Adrenal gland (tissue), 5 donors: Measurements from ENCODE around the gene ZNF28.
"Not testable (repeated sequence)": the region's sequence is repeated elsewhere in the genome, so short reads cannot be mapped to it uniquely, and the experiment has no call there.

Experiments used
- CTCF ChIP-seq, 6 experiments: fragments of 450-650 bp in 4 of 6; fragments of 200-600 bp in 2 of 6; sonication (generic) in 1 of 6; IDR thresholded peaks; 1 replicate in 5 of 6; 2 replicates in 1 of 6; pipeline versions ENCODE4 v1.5.1 to v1.8.0; 2016 to 2021; ENCODE audit warnings: antibody characterized with exemption in 6 of 6, mild to moderate bottlenecking in 2 of 6, moderate library complexity in 1 of 6
- POLR2A ChIP-seq, 2 donors: fragments of 450-650 bp; IDR thresholded peaks; one replicate each; pipeline ENCODE4 v1.6.1; 2017; ENCODE audit warnings: antibody characterized with exemption in 2 of 2, mild to moderate bottlenecking in 2 of 2, moderate library complexity in 1 of 2
- donor health status: DM: no; HTN: no; CAD: no.

- TF ChIP-seq CTCF, POLR2A (IDR thresholded peaks at IDR 0.05): not testable (repeated sequence)
Measured at GRCh38 chr19:52799950-52800640, 21.3 kb downstream of the ZNF28 start.
